Middle frontal gyrus (tissue), 1 donor: Measurements from ENCODE around the gene BAHD1.

Source experiments
- DNase-seq: peaks from one replicate; pipeline ENCODE4 v3.0.0-alpha.2; 2015; ENCODE audit warnings: low spot score; ENCODE audit errors: extremely low spot score

BAHD1 gene

GRCh38 chr15:40465939-40466338 lies 25.2 kb downstream of the BAHD1 start:
- no peak for DNase-seq

GRCh38 chr15:40466426-40467260 lies 25.9 kb downstream of the BAHD1 start:
- DNase-seq = no peak

- DNase-seq = no peak
Measured at GRCh38 chr15:40467261-40467615, 26.5 kb downstream of the BAHD1 start.

GRCh38 chr15:40468898-40469331 lies 28.2 kb downstream of the BAHD1 start:
- DNase-seq = no peak

- no peak for DNase-seq
Measured at GRCh38 chr15:40469776-40470390, 29.1 kb downstream of the BAHD1 start.

GRCh38 chr15:40470423-40471104 lies 29.8 kb downstream of the BAHD1 start, which contains the start of gene CHST14:
Gene CHST14, plus strand, starts transcription at chr15:40470984. Its CDS starts 230 bp downstream, at chr15:40471214.
- DNase-seq = no peak

- DNase-seq = no peak
Measured at GRCh38 chr15:40471105-40471807, 30.5 kb downstream of the BAHD1 start.

GRCh38 chr15:40471808-40472150 lies 31.0 kb downstream of the BAHD1 start:
- DNase-seq = no peak

- no peak for DNase-seq
Measured at GRCh38 chr15:40472171-40472727, 31.5 kb downstream of the BAHD1 start.

- DNase-seq = no peak
Measured at GRCh38 chr15:40474581-40474980, 33.8 kb downstream of the BAHD1 start.

- DNase-seq = no peak
Measured at GRCh38 chr15:40477642-40478327, 37.0 kb downstream of the BAHD1 start.

GRCh38 chr15:40479024-40479423 lies 38.3 kb downstream of the BAHD1 start:
- DNase-seq = no peak

- no peak for DNase-seq
Measured at GRCh38 chr15:40481341-40482074, 40.8 kb downstream of the BAHD1 start.

GRCh38 chr15:40483919-40484318 lies 43.2 kb downstream of the BAHD1 start:
- DNase-seq = no peak

GRCh38 chr15:40486066-40486770 lies 45.5 kb downstream of the BAHD1 start:
- no peak for DNase-seq

GRCh38 chr15:40487816-40488682 lies 47.3 kb downstream of the BAHD1 start:
- no peak for DNase-seq

GRCh38 chr15:40489274-40490175 lies 48.8 kb downstream of the BAHD1 start:
- DNase-seq = no peak
